SK-N-SH treated with all-trans-retinoic acid at 6 μM for 48 hours (cell line): ENCODE results near the gene TOP2B.

ENCODE experiments used
- ATAC-seq: fragments of 200-7000 bp; cut with Tn5 transposase; 3 replicates; pipeline ENCODE4 v1.9.1; 2020; ENCODE audit warnings: mild to moderate bottlenecking, moderate library complexity
- ARNTL ChIP-seq: fragments of 450-650 bp; formaldehyde crosslinking; IDR thresholded peaks from 2 replicates; pipeline ENCODE4 v1.5.0; 2020; ENCODE audit warnings: low read depth, mild to moderate bottlenecking, moderate library complexity, borderline replicate concordance
- BACH2 ChIP-seq: fragments of 250-450 bp; sonication (Bioruptor Pico); IDR thresholded peaks from 2 replicates; pipeline ENCODE4 v1.9.0; 2021; ENCODE audit warnings: mild to moderate bottlenecking, borderline replicate concordance
- CSDC2 ChIP-seq: fragments of 250-450 bp; sonication (Bioruptor Pico); IDR thresholded peaks from 2 replicates; pipeline ENCODE4 v1.5.0; 2020; ENCODE audit warnings: mild to moderate bottlenecking, moderate library complexity
- ESRRG ChIP-seq: fragments of 250-450 bp; sonication (Bioruptor Pico); IDR thresholded peaks from 2 replicates; pipeline ENCODE4 v1.6.1; 2021; ENCODE audit warnings: mild to moderate bottlenecking
- GLIS3 ChIP-seq: fragments of 250-450 bp; sonication (Bioruptor Pico); IDR thresholded peaks from 2 replicates; pipeline ENCODE4 v1.5.0; 2020; ENCODE audit warnings: mild to moderate bottlenecking, moderate library complexity
- ISL1 ChIP-seq: fragments of 250-450 bp; sonication (Bioruptor Pico); IDR thresholded peaks from 2 replicates; pipeline ENCODE4 v2.1.2; 2022; ENCODE audit warnings: mild to moderate bottlenecking, moderate library complexity
- PPARA ChIP-seq: fragments of 250-450 bp; sonication (Bioruptor Pico); IDR thresholded peaks from 2 replicates; pipeline ENCODE4 v1.5.0; 2020; ENCODE audit warnings: mild to moderate bottlenecking, borderline replicate concordance
- RARB ChIP-seq: fragments of 250-450 bp; sonication (Bioruptor Pico); IDR thresholded peaks from 2 replicates; pipeline ENCODE4 v1.8.0; 2021; ENCODE audit warnings: mild to moderate bottlenecking, moderate library complexity
- TCF4 ChIP-seq: fragments of 250-450 bp; sonication (Bioruptor Pico); IDR thresholded peaks from 2 replicates; pipeline ENCODE4 v1.8.0; 2021; ENCODE audit warnings: mild to moderate bottlenecking, moderate library complexity, borderline replicate concordance
- TOX ChIP-seq: fragments of 250-450 bp; sonication (Bioruptor Pico); IDR thresholded peaks from 2 replicates; pipeline ENCODE4 v1.8.0; 2021; ENCODE audit warnings: mild to moderate bottlenecking, moderate library complexity, borderline replicate concordance
- ZC3H10 ChIP-seq: fragments of 250-450 bp; sonication (Bioruptor Pico); IDR thresholded peaks from 2 replicates; pipeline ENCODE4 v1.5.1; 2021; ENCODE audit warnings: mild to moderate bottlenecking, moderate library complexity
- ZFP3 ChIP-seq: fragments of 250-450 bp; sonication (Bioruptor Pico); IDR thresholded peaks from 2 replicates; pipeline ENCODE4 v1.5.0; 2020; ENCODE audit warnings: mild to moderate bottlenecking, moderate library complexity
- ZFP30 ChIP-seq: fragments of 450-650 bp; formaldehyde crosslinking; IDR thresholded peaks from 2 replicates; pipeline ENCODE4 v1.5.0; 2022; ENCODE audit warnings: mild to moderate bottlenecking, moderate library complexity
- ZNF565 ChIP-seq: fragments of 450-650 bp; formaldehyde crosslinking; conservative IDR thresholded peaks from 2 replicates; pipeline ENCODE4 v1.5.0; 2020; ENCODE audit warnings: low read depth, mild to moderate bottlenecking, moderate library complexity
- ZNF70 ChIP-seq: fragments of 450-650 bp; formaldehyde crosslinking; IDR thresholded peaks from 2 replicates; pipeline ENCODE4 v1.5.0; 2020; ENCODE audit warnings: mild to moderate bottlenecking, moderate library complexity
- ZNF8 ChIP-seq: fragments of 450-650 bp; formaldehyde crosslinking; IDR thresholded peaks from 2 replicates; pipeline ENCODE4 v1.5.0; 2020; ENCODE audit warnings: mild to moderate bottlenecking, moderate library complexity
- TF ChIP-seq, protein P1 (sequence below): fragments of 250-450 bp; sonication (Bioruptor Pico); IDR thresholded peaks from 2 replicates; pipeline ENCODE4 v1.5.0; 2020; ENCODE audit warnings: mild to moderate bottlenecking, moderate library complexity
- TF ChIP-seq, protein P2 (sequence below): fragments of 250-450 bp; sonication (Bioruptor Pico); IDR thresholded peaks from 2 replicates; pipeline ENCODE4 v1.8.0; 2020; ENCODE audit warnings: mild to moderate bottlenecking, moderate library complexity, borderline replicate concordance
- TF ChIP-seq, protein P3 (sequence below): fragments of 250-450 bp; sonication (Bioruptor Pico); IDR thresholded peaks from 2 replicates; pipeline ENCODE4 v1.8.0; 2021; ENCODE audit warnings: low read depth, mild to moderate bottlenecking, moderate library complexity, borderline replicate concordance
- TF ChIP-seq, protein P4 (sequence below): fragments of 250-450 bp; sonication (Bioruptor Pico); IDR thresholded peaks from 2 replicates; pipeline ENCODE4 v1.5.1; 2020; ENCODE audit warnings: low read depth, mild to moderate bottlenecking, moderate library complexity
- TF ChIP-seq, protein P5 (sequence below): fragments of 250-450 bp; sonication (Bioruptor Pico); IDR thresholded peaks from 2 replicates; pipeline ENCODE4 v1.5.1; 2021; ENCODE audit warnings: mild to moderate bottlenecking, moderate library complexity

The TOP2B gene

DNA sequence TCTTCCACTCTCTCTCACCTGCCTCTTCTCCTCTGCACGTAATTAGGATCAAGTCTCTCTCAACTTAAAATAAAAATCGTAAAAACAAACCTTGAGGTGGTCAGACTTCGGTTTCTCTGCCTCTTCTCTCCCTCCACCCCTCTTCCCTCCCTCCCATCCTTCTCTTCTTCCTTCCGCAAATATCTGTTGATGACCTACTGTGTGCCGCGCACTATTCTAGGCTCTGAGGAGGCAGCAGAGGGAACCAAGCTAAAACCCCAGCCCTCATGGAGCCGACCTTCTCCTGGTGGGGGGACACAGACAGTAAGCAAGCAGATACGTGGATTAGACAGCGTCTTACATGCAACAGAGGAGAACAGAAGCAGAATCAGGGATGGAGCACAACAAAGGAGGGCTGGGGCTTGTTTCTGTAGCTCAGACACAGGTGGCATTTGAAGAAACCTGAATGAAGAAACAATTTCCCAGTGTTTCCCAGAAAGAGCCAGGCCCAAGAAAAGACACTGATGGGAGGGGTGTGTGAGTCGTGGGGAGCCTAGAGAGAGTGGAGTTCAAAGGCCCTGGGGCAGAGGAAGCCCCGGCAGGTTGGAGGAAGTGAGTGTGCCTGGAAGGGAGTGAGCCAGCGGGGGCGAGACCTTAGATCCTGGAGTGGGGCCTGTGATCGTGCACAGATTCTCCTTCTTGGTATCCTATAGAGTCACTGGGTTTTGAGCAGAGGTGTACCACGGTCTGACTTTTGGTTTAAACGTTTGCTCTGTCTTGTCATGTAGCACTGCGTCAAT is 80.5 kb downstream of the TOP2B start:
- no peak for ATAC-seq
- TF ChIP-seq PPARA (CRISPR knock-in tag): no peak
- TF ChIP-seq CSDC2: no peak
- no peak for TF ChIP-seq ZFP30 (CRISPR knock-in tag)
- TF ChIP-seq, protein P1, sequence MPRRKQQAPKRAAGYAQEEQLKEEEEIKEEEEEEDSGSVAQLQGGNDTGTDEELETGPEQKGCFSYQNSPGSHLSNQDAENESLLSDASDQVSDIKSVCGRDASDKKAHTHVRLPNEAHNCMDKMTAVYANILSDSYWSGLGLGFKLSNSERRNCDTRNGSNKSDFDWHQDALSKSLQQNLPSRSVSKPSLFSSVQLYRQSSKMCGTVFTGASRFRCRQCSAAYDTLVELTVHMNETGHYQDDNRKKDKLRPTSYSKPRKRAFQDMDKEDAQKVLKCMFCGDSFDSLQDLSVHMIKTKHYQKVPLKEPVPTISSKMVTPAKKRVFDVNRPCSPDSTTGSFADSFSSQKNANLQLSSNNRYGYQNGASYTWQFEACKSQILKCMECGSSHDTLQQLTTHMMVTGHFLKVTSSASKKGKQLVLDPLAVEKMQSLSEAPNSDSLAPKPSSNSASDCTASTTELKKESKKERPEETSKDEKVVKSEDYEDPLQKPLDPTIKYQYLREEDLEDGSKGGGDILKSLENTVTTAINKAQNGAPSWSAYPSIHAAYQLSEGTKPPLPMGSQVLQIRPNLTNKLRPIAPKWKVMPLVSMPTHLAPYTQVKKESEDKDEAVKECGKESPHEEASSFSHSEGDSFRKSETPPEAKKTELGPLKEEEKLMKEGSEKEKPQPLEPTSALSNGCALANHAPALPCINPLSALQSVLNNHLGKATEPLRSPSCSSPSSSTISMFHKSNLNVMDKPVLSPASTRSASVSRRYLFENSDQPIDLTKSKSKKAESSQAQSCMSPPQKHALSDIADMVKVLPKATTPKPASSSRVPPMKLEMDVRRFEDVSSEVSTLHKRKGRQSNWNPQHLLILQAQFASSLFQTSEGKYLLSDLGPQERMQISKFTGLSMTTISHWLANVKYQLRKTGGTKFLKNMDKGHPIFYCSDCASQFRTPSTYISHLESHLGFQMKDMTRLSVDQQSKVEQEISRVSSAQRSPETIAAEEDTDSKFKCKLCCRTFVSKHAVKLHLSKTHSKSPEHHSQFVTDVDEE (CRISPR knock-in tag): no peak
- no peak for TF ChIP-seq ESRRG (CRISPR knock-in tag)
- no peak for TF ChIP-seq ARNTL (CRISPR knock-in tag)
- TF ChIP-seq, protein P2, sequence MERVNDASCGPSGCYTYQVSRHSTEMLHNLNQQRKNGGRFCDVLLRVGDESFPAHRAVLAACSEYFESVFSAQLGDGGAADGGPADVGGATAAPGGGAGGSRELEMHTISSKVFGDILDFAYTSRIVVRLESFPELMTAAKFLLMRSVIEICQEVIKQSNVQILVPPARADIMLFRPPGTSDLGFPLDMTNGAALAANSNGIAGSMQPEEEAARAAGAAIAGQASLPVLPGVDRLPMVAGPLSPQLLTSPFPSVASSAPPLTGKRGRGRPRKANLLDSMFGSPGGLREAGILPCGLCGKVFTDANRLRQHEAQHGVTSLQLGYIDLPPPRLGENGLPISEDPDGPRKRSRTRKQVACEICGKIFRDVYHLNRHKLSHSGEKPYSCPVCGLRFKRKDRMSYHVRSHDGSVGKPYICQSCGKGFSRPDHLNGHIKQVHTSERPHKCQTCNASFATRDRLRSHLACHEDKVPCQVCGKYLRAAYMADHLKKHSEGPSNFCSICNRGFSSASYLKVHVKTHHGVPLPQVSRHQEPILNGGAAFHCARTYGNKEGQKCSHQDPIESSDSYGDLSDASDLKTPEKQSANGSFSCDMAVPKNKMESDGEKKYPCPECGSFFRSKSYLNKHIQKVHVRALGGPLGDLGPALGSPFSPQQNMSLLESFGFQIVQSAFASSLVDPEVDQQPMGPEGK (CRISPR knock-in tag): no peak
- TF ChIP-seq ISL1 (CRISPR knock-in tag): no peak
- no peak for TF ChIP-seq BACH2 (CRISPR knock-in tag)
- no peak for TF ChIP-seq GLIS3

DNA sequence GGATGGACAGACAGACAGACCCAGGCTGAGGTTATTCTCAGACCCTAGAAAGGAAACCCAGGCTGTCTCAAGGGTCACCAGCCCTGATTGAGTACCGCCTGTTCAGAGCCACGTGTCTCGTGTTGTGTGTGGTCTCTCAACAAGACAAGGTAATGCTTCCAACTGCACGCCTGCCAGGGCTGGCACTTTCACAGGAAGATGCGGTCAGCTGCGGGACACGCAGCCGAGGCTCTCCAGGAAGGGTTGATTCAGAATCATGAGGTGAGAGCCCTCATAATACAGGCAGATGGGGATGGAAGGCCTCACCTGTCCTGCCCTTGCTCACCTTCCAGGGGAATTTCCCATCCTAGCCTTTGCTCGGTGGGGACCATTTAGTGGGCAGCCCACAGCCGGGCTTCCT is 81.4 kb downstream of the TOP2B start:
- ATAC-seq: no peak
- TF ChIP-seq, protein P3, sequence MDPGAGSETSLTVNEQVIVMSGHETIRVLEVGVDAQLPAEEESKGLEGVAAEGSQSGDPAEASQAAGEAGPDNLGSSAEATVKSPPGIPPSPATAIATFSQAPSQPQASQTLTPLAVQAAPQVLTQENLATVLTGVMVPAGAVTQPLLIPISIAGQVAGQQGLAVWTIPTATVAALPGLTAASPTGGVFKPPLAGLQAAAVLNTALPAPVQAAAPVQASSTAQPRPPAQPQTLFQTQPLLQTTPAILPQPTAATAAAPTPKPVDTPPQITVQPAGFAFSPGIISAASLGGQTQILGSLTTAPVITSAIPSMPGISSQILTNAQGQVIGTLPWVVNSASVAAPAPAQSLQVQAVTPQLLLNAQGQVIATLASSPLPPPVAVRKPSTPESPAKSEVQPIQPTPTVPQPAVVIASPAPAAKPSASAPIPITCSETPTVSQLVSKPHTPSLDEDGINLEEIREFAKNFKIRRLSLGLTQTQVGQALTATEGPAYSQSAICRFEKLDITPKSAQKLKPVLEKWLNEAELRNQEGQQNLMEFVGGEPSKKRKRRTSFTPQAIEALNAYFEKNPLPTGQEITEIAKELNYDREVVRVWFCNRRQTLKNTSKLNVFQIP (CRISPR knock-in tag): no peak
- TF ChIP-seq ZNF8 (no peak), ZNF70 (no peak), ZC3H10 (CRISPR knock-in tag) (no peak), ARNTL (CRISPR knock-in tag) (no peak), ESRRG (CRISPR knock-in tag) (no peak), GLIS3 (no peak), ISL1 (CRISPR knock-in tag) (no peak), TCF4 (no peak), RARB (CRISPR knock-in tag) (no peak), ZFP30 (CRISPR knock-in tag) (no peak), TOX (CRISPR knock-in tag) (no peak), ZNF565 (CRISPR knock-in tag) (no peak), ZFP3 (CRISPR knock-in tag) (no peak)
- TF ChIP-seq, protein P2 (CRISPR knock-in tag): no peak
- TF ChIP-seq, protein P4, sequence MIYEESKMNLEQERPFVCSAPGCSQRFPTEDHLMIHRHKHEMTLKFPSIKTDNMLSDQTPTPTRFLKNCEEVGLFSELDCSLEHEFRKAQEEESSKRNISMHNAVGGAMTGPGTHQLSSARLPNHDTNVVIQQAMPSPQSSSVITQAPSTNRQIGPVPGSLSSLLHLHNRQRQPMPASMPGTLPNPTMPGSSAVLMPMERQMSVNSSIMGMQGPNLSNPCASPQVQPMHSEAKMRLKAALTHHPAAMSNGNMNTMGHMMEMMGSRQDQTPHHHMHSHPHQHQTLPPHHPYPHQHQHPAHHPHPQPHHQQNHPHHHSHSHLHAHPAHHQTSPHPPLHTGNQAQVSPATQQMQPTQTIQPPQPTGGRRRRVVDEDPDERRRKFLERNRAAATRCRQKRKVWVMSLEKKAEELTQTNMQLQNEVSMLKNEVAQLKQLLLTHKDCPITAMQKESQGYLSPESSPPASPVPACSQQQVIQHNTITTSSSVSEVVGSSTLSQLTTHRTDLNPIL (CRISPR knock-in tag): no peak
- TF ChIP-seq, protein P1 (CRISPR knock-in tag): no peak
- TF ChIP-seq, protein P5, sequence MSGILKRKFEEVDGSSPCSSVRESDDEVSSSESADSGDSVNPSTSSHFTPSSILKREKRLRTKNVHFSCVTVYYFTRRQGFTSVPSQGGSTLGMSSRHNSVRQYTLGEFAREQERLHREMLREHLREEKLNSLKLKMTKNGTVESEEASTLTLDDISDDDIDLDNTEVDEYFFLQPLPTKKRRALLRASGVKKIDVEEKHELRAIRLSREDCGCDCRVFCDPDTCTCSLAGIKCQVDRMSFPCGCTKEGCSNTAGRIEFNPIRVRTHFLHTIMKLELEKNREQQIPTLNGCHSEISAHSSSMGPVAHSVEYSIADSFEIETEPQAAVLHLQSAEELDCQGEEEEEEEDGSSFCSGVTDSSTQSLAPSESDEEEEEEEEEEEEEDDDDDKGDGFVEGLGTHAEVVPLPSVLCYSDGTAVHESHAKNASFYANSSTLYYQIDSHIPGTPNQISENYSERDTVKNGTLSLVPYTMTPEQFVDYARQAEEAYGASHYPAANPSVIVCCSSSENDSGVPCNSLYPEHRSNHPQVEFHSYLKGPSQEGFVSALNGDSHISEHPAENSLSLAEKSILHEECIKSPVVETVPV (CRISPR knock-in tag): no peak
- TF ChIP-seq, all 23 proteins: peak for 0
